GM21526 (cell line): Measurements from ENCODE around the gene CEP41.

Source experiments
- ATAC-seq: cut with Tn5 transposase; IDR thresholded peaks from one replicate; pipeline ENCODE4 v1.9.1; 2021; ENCODE audit warnings: moderate library complexity; ENCODE audit not compliant: unreplicated experiment, low FRiP score

Gene CEP41

DNA sequence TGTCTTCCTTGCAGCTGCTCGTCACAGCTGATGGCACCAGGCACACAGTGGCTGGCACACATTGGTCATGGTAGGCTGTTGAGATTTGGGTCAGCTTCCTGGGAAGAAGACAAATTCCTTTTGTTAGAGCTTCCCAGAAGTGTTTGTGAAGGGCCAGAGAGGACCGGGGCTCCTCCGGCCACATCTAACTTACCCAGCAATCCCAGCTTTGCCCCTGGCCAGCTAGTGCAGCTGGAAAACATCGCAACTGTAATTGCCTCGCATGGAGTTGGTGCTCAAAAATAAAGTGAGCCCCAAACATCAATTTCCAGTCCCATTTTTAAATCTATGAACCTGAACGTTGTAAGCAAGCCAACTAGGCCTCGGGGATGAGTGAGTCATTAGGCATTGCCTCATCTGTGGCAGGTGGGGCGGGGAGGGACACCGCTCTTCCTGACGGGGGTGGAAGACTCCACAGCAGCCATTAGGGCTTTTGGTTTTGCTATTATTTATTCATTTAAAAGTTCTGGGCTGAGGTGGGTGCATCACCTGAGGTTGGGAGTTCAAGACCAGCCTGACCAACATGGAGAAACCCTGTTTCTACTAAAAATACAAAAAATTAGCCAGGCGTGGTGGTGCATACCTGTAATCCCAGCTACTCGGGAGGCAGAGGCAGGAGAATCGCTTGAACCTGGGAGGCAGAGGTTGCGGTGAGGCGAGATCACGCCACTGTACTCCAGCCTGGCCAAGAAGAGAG is 83.8 kb downstream of the CEP41 start:
- no peak for ATAC-seq

DNA sequence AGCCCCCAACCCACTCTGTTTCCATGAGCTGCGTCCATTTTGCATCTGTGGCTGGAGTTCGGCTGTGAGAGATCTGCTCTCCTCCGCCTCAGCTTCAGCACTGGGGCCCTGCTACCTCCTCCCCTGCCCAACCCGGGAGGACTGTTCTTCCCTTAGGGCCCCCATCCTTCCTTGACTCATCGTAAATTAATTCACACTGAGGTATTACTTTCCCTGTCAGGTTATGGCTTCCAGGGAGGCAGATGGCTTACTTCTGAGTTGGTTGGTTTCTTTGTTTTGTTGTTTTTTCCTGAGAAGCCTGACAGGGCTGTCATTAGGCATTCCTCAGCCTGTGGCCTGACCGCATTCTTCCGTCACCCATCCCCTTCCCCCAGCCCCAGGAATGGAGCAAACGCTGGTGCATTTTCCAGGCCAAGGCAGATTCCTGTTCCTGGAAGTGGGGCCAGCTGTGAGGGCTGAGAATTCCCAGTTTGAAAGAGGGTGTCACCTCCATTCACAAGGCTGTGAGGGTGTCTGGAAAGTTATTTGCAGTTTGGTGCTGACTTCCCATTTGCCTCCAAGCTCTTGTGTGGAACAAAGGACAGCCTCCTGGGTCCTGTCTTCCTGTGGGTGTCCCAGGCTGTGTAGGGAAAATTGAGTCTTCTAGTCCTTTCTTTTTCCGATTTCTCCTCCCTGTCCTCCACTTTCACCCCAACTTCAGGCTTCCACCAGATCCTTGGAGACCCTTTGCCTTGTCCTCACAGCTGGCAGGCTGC is 84.5 kb downstream of the CEP41 start:
- ATAC-seq = no peak

DNA sequence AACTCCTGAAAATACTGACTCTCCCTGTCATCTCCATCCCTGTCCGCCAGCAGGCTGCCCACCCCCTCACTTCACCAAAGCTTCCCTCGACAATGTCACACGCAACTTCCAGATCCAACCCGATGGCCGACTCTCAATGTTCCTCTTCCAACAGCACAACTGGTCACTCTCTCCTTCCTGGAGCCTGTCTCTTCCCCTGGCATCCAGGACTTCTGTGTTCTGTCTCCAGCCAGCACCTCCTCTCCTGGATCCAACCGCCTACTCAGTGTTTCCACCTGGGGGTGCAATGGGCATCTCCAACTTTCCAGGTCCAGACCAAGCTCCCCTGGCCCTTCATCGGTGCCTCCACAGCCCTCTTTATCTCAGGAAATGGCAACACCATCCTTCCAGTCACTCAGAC is 87.6 kb downstream of the CEP41 start:
- ATAC-seq = no peak

- no peak for ATAC-seq
Measured at GRCh38 chr7:130352194-130353074, 88.4 kb downstream of the CEP41 start.

DNA sequence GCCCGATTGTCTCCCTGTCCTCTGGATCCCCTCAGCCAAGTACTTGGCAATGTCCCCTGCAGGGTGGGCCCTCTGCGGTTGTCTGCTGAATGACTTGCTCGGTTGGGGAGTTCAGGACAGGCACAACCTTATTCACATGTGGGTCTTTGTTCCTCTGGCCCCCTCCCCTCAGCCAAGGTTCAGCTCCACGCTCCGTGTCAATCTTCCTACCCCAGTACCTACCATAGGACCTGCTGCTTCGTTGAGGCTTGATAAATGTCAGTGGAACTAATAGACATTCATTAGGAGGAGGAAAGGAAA is 89.1 kb downstream of the CEP41 start:
- ATAC-seq = no peak

DNA sequence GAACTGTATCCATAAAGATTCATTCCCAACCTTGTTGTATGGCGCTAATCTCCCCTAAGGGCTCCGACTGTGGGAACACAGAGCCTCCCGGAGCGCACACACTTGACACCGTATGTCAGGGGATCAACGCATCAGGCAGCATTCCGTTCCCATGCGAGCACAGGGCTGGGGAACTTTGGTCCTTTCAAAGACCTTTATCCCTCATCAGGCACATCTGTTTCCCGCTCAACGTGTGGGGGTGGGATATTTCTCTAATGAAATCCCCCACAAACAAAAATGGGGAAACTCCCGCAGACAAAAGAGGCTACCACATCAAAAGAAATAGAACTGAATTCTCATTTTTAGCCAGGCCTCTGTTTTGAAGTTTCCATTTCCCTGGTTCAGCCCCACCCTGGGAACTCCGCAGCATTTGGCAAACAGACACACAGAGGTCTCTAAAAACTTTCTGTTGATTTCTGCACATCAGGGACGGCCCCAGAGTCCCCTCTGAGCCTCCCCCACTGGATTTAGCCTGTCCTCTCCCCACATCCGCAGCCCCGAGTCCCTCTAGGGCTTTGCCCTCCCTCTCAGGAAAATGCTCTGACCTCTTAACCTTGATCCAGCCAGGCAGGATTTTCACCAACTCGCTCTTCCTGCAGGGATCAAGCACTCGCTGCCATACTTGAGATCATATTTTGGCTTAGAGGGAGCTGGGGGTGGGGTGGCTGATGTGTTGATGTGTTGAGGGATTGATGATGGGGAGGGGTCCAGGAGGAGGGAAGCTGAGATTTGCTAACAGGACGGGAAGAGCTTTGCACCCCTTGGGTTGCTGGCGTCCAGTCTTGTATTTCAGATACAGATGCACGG is 89.6 kb downstream of the CEP41 start:
- ATAC-seq = no peak

- ATAC-seq = no peak
Measured at GRCh38 chr7:130349911-130350782, 90.7 kb downstream of the CEP41 start.

DNA sequence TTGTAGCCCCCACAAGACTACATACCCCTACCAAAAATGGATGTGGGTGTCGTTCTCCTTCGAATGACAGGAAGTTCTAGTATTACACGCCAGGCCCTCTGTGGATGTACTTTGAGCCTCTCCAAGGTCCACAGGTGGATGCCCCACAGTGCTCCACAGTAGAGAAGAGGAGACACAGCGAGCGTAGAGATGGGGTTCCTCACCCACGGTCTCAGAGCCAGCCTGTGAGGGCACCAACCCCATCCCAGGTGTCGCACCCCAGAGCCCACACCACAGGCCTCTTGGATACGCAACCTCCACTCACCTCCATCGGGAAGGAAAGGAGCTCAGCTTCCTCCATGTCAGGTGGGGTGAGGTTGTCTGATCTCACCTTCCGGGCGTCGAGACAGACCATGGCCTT is 93.9 kb downstream of the CEP41 start:
- no peak for ATAC-seq

GRCh38 chr7:130346177-130346905 is 94.5 kb downstream of the CEP41 start:
- no peak for ATAC-seq

DNA sequence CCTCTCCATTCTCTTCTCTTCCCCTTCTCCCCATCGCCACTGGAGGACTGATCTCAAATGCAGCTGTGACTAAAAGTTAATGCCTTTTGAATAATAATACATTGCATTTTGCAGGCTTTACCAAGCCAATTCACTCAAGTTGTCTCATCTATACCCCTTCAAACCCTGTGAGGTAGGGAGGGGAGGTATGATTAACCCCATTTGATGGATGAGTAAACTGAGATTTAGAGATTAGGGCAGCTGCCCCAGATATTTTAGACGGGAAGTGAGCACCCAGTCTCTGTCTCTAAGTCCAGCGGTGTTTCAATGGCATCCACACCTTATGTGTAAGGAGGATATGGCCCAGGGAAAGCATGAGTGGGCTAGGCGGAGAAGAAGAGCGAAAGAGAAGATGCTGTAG is 95.1 kb downstream of the CEP41 start:
- ATAC-seq = no peak

- ATAC-seq = no peak
Measured at GRCh38 chr7:130345136-130345535, 95.7 kb downstream of the CEP41 start.

- ATAC-seq = no peak
Measured at GRCh38 chr7:130344271-130344866, 96.4 kb downstream of the CEP41 start, which contains the start of gene CPA5. TSS of gene CPA5 (plus strand) at chr7:130344816. CDS start at chr7:130346486, 1,670 bp downstream.
